H9 (cell line): ENCODE results near the gene SASH3. TPM values are rescaled to one million over a fixed set of nuclear protein-coding genes. Genes with fewer than 3 reads are reported as not detected.

ENCODE experiments used
- DNase-seq: peaks from one replicate; pipeline ENCODE4 v3.0.0-alpha.2; 2017
- H2AFZ ChIP-seq: one replicate; pipeline ENCODE4 v1.6.1; 2013; ENCODE audit warnings: mild to moderate bottlenecking, low read length, control low read depth, moderate library complexity
- H2AK5ac ChIP-seq: 2 replicates; pipeline ENCODE4 v1.6.1; 2013; ENCODE audit warnings: low read length, control low read depth, mixed read lengths; ENCODE audit not compliant: insufficient read length
- H2BK120ac ChIP-seq: one replicate; pipeline ENCODE4 v1.6.1; 2013; ENCODE audit warnings: low read depth, mild to moderate bottlenecking, low read length, control low read depth, inconsistent platforms; ENCODE audit not compliant: poor library complexity, severe bottlenecking
- H2BK12ac ChIP-seq: 2 replicates; pipeline ENCODE4 v1.6.1; 2013; ENCODE audit warnings: low read length, control low read depth, mixed read lengths, low read depth; ENCODE audit not compliant: insufficient read length
- H2BK15ac ChIP-seq: 2 replicates; pipeline ENCODE4 v1.6.1; 2013; ENCODE audit warnings: low read depth, low read length, control low read depth
- H2BK20ac ChIP-seq: one replicate; pipeline ENCODE4 v1.6.1; 2013; ENCODE audit warnings: low read depth, mild to moderate bottlenecking, low read length, control low read depth, inconsistent platforms; ENCODE audit not compliant: poor library complexity, severe bottlenecking
- H2BK5ac ChIP-seq: 2 replicates; pipeline ENCODE4 v1.6.1; 2013; ENCODE audit warnings: low read length, control low read depth, mixed read lengths; ENCODE audit not compliant: insufficient read length
- H3K14ac ChIP-seq: 2 replicates; pipeline ENCODE4 v1.6.1; 2013; ENCODE audit warnings: low read length, control low read depth; ENCODE audit not compliant: insufficient read depth
- H3K18ac ChIP-seq: 2 replicates; pipeline ENCODE4 v1.6.1; 2013; ENCODE audit warnings: low read depth, mild to moderate bottlenecking, mixed read lengths, low read length, control low read depth; ENCODE audit not compliant: insufficient read length
- H3K23ac ChIP-seq: 2 replicates; pipeline ENCODE4 v1.6.1; 2013; ENCODE audit warnings: low read length, control low read depth, mixed read lengths, low read depth; ENCODE audit not compliant: insufficient read length
- H3K23me2 ChIP-seq: 2 replicates; pipeline ENCODE4 v1.6.1; 2013; ENCODE audit warnings: low read depth, mild to moderate bottlenecking, mixed read lengths, low read length, control low read depth; ENCODE audit not compliant: insufficient read length, poor library complexity, severe bottlenecking
- H3K27ac ChIP-seq: 2 replicates; pipeline ENCODE4 v1.5.1; 2013; ENCODE audit warnings: low read length, control low read depth, mixed read lengths, low read depth; ENCODE audit not compliant: insufficient read length
- H3K27me3 ChIP-seq: 2 replicates; pipeline ENCODE4 v1.6.1; 2013; ENCODE audit warnings: low read length, control low read depth, inconsistent platforms; ENCODE audit not compliant: insufficient read depth
- H3K4ac ChIP-seq: 2 replicates; pipeline ENCODE4 v1.6.1; 2013; ENCODE audit warnings: low read depth, mild to moderate bottlenecking, control low read depth, inconsistent platforms, low read length, moderate library complexity
- H3K4me1 ChIP-seq: 2 replicates; pipeline ENCODE4 v1.6.1; 2013; ENCODE audit warnings: low read length, control low read depth, inconsistent platforms; ENCODE audit not compliant: insufficient read depth
- H3K4me2 ChIP-seq: 2 replicates; pipeline ENCODE4 v1.6.1; 2013; ENCODE audit warnings: low read length, control low read depth, mixed read lengths; ENCODE audit not compliant: insufficient read length, insufficient read depth
- H3K56ac ChIP-seq: 2 replicates; pipeline ENCODE4 v1.6.1; 2013; ENCODE audit warnings: low read depth, mild to moderate bottlenecking, mixed read lengths, low read length, control low read depth; ENCODE audit not compliant: insufficient read length
- H3K79me1 ChIP-seq: 2 replicates; pipeline ENCODE4 v1.6.1; 2013; ENCODE audit warnings: low read depth, mild to moderate bottlenecking, moderate library complexity, low read length, control low read depth, inconsistent platforms; ENCODE audit not compliant: insufficient read depth, poor library complexity, severe bottlenecking
- H3K79me2 ChIP-seq: 2 replicates; pipeline ENCODE4 v1.6.1; 2013; ENCODE audit warnings: low read length, control low read depth, inconsistent platforms; ENCODE audit not compliant: insufficient read depth
- H3K9ac ChIP-seq: 2 replicates; pipeline ENCODE4 v1.6.1; 2013; ENCODE audit warnings: low read length, control low read depth, mixed read lengths; ENCODE audit not compliant: insufficient read length; ENCODE audit errors: extremely low read depth
- H3K9me3 ChIP-seq: one replicate; pipeline ENCODE4 v1.6.1; 2013; ENCODE audit warnings: low read depth, low read length, inconsistent platforms; ENCODE audit not compliant: control insufficient read depth
- H3T11ph ChIP-seq: one replicate; pipeline ENCODE4 v1.6.1; 2013; ENCODE audit warnings: mild to moderate bottlenecking, low read length, control low read depth, inconsistent platforms
- H4K20me1 ChIP-seq: one replicate; pipeline ENCODE4 v1.6.1; 2013; ENCODE audit not compliant: control insufficient read depth, insufficient read length, insufficient read depth
- H4K5ac ChIP-seq: 2 replicates; pipeline ENCODE4 v1.6.1; 2013; ENCODE audit warnings: low read depth, mild to moderate bottlenecking, mixed read lengths, low read length, control low read depth; ENCODE audit not compliant: insufficient read length
- H4K8ac ChIP-seq: replicated peaks from 2 replicates; pipeline ENCODE4 v1.6.1; 2013; ENCODE audit warnings: low read length, control low read depth, mixed read lengths, low read depth; ENCODE audit not compliant: insufficient read length
- H4K91ac ChIP-seq: 2 replicates; pipeline ENCODE4 v1.6.1; 2013; ENCODE audit warnings: low read depth, mild to moderate bottlenecking, moderate library complexity, mixed read lengths, low read length, control low read depth; ENCODE audit not compliant: insufficient read length
- H3K27ac Mint-ChIP-seq, 3 experiments: 2 replicates in 2 of 3; 3 replicates in 1 of 3; pipeline ENCODE4 v1.8.0; 2020 to 2021; ENCODE audit warnings: mixed read lengths in 3 of 3, mild to moderate bottlenecking in 1 of 3, moderate library complexity in 1 of 3
- H3K27me3 Mint-ChIP-seq: 2 replicates; pipeline ENCODE4 v1.8.0; 2021; ENCODE audit warnings: low read depth, mild to moderate bottlenecking, moderate library complexity, mixed read lengths
- H3K36me3 Mint-ChIP-seq, 3 experiments: 2 replicates in 2 of 3; 3 replicates in 1 of 3; pipeline ENCODE4 v1.8.0; 2020 to 2021; ENCODE audit warnings: low read depth in 3 of 3, mixed read lengths in 3 of 3; ENCODE audit not compliant: insufficient read depth in 1 of 3
- H3K4me1 Mint-ChIP-seq, 2 experiments: 2 replicates each; pipeline ENCODE4 v1.8.0; 2020; ENCODE audit warnings: mixed read lengths in 2 of 2
- H3K4me3 Mint-ChIP-seq, 2 experiments: 2 replicates in 1 of 2; 3 replicates in 1 of 2; pipeline ENCODE4 v1.8.0; 2020 to 2021; ENCODE audit warnings: mild to moderate bottlenecking in 2 of 2, mixed read lengths in 2 of 2, moderate library complexity in 1 of 2
- H3K9me3 Mint-ChIP-seq, 2 experiments: 2 replicates in 1 of 2; 3 replicates in 1 of 2; pipeline ENCODE4 v1.8.0; 2020; ENCODE audit warnings: mild to moderate bottlenecking in 2 of 2, mixed read lengths in 2 of 2, moderate library complexity in 1 of 2
- WGBS: extraction: QIAGEN DNeasy Blood & Tissue Kit; methylation state at CpG from one replicate; pipeline ENCODE4 v1.1.7; 2013; ENCODE audit warnings: missing lambda C conversion rate, low lambda C conversion rate, mixed read lengths; ENCODE audit not compliant: insufficient read length; ENCODE audit errors: extremely low coverage; 5-methylcytosine and 5-hydroxymethylcytosine counted together
- total RNA-seq: library from RNA; stranded (reverse); gene quantifications from 2 replicates; pipeline ENCODE4 v1.2.1, GENCODE V29; 2021
- TF ChIP-seq, protein P1 (sequence below): fragments of 200-600 bp; sonication (generic); conservative IDR thresholded peaks from 3 replicates; pipeline ENCODE4 v1.8.0; 2021; ENCODE audit warnings: antibody characterized with exemption, mild to moderate bottlenecking

The SASH3 gene
- total RNA-seq, 1 experiment from 2014 or later = not detected

DNA sequence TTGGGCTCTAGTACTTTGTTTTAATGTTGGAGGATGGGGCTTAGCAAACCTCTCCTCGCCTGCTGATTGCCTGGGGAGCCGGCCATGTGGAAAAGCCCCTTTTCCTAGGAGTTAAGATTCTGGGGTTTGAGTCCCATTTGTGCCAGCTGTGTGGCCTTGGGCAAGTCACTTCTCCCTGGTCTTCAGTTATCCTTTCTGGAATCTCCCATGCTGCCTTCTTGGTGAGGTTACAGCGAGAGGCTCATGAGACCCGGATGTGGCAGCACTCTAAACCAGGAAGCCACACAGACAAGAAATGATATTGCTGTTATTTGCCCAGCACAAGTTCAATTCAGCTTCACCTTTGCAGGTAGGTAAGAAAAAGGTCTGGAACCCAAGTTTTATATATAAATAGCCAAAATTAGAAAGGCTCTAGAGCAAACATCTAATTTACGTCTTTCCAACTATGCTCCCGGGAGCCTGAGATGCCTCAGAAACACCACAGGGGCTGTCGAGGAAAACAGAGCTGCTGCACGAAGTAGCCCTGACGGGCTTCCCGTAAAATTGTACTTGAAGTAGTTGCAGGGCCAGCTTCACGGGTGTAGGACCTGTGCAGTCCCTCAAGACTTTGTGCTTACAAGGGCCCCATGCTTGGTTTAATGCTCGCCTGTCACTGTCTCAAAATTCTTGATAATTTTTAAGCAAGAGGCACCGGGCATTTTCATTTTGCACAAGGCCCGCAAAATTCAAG is 8.3 kb upstream of the SASH3 start:
- Histone ChIP-seq H3K27me3 (no peaks in the 10 kb centered on the region), H3K27ac (no peak overlapping the region), H3K56ac (no peak overlapping the region), H3K4me1 (peaks cover 4% of the 10 kb centered on the region; the same call in 1 of the 2 replicates), H4K91ac (no peak overlapping the region), H2BK15ac (no peak overlapping the region), H3K9me3 (no peaks in the 10 kb centered on the region), H3T11ph (no peak overlapping the region), H3K23ac (no peak overlapping the region), H3K79me2 (no peaks in the 10 kb centered on the region), H3K9ac (no peak overlapping the region), H4K5ac (no peak overlapping the region), H2BK120ac (no peak overlapping the region), H3K79me1 (no peaks in the 10 kb centered on the region), H2AK5ac (no peak overlapping the region), H2BK20ac (no peak overlapping the region), H2BK5ac (no peak overlapping the region), H2AFZ (no peak overlapping the region), H3K4ac (no peak overlapping the region), H3K18ac (no peak overlapping the region), H2BK12ac (no peak overlapping the region), H4K20me1 (no peaks in the 10 kb centered on the region), H3K14ac (no peak overlapping the region), H3K4me2 (no peak overlapping the region), H4K8ac (no peak overlapping the region), H3K23me2 (no peaks in the 10 kb centered on the region)
- H3K27ac Mint-ChIP-seq = no peak overlapping the region; a peak in 1 of 7 replicates
- no peak for DNase-seq
- H3K9me3 Mint-ChIP-seq = peaks cover 0 to 65% of the 10 kb centered on the region in 2 experiments; a peak in 2 of 5 replicates
- H3K27me3 Mint-ChIP-seq = peaks cover 2% of the 10 kb centered on the region; the same call in 1 of the 2 replicates
- H3K4me1 Mint-ChIP-seq = peaks cover 11 to 14% of the 10 kb centered on the region in 2 experiments
- TF ChIP-seq, protein P1, sequence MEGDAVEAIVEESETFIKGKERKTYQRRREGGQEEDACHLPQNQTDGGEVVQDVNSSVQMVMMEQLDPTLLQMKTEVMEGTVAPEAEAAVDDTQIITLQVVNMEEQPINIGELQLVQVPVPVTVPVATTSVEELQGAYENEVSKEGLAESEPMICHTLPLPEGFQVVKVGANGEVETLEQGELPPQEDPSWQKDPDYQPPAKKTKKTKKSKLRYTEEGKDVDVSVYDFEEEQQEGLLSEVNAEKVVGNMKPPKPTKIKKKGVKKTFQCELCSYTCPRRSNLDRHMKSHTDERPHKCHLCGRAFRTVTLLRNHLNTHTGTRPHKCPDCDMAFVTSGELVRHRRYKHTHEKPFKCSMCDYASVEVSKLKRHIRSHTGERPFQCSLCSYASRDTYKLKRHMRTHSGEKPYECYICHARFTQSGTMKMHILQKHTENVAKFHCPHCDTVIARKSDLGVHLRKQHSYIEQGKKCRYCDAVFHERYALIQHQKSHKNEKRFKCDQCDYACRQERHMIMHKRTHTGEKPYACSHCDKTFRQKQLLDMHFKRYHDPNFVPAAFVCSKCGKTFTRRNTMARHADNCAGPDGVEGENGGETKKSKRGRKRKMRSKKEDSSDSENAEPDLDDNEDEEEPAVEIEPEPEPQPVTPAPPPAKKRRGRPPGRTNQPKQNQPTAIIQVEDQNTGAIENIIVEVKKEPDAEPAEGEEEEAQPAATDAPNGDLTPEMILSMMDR = no peak
- WGBS = no CpG with 5 or more reads among the region's 14 CpGs
- no peaks in the 10 kb centered on the region; a peak in 1 of 7 replicates for H3K36me3 Mint-ChIP-seq
- H3K4me3 Mint-ChIP-seq = no peak overlapping the region
